Activated T-cell treated with anti-CD3 and anti-CD28 coated beads, Interleukin-2, amount 50 U/mL, for 72 hours (primary cell): Measurements from ENCODE around the gene RFLNA. TPM values are rescaled to one million over a fixed set of nuclear protein-coding genes. Genes with fewer than 3 reads are reported as not detected.

Source experiments
- ATAC-seq, 2 donors: fragments of 150-1000 bp; cut with Tn5 transposase; replicated peaks in 1 of 2; 2 replicates each; pipeline ENCODE4 v1.10.0; 2021; ENCODE audit warnings: moderate library complexity in 2 of 2, mild to moderate bottlenecking in 1 of 2
- DNase-seq, 2 donors: peaks; one replicate each; pipeline ENCODE4 v3.0.0; 2021 to 2022; ENCODE audit warnings: mixed read lengths in 1 of 2
- H3K27ac Mint-ChIP-seq: one replicate; pipeline ENCODE4 v1.8.0; 2022; ENCODE audit warnings: mild to moderate bottlenecking, moderate library complexity, mixed read lengths
- H3K27me3 Mint-ChIP-seq: one replicate; pipeline ENCODE4 v1.8.0; 2022; ENCODE audit warnings: low read depth, mixed read lengths
- H3K36me3 Mint-ChIP-seq, 2 donors: one replicate each; pipeline ENCODE4 v1.8.0; 2022; ENCODE audit warnings: mixed read lengths in 2 of 2, mild to moderate bottlenecking in 1 of 2; ENCODE audit not compliant: insufficient read depth in 2 of 2
- H3K4me1 Mint-ChIP-seq: one replicate; pipeline ENCODE4 v1.8.0; 2022; ENCODE audit warnings: low read depth, mixed read lengths
- H3K4me3 Mint-ChIP-seq, 2 donors: one replicate each; pipeline ENCODE4 v1.8.0; 2022; ENCODE audit warnings: mild to moderate bottlenecking in 2 of 2, mixed read lengths in 2 of 2, moderate library complexity in 2 of 2
- H3K9me3 Mint-ChIP-seq, 2 donors: one replicate each; pipeline ENCODE4 v1.8.0; 2022; ENCODE audit warnings: mixed read lengths in 2 of 2
- total RNA-seq, 2 donors: library from RNA; stranded (reverse); gene quantifications; one replicate each; pipeline ENCODE4 v1.2.3, GENCODE V29; 2022

Gene RFLNA
- total RNA-seq, 2 donors from 2014 or later: not detected

DNA sequence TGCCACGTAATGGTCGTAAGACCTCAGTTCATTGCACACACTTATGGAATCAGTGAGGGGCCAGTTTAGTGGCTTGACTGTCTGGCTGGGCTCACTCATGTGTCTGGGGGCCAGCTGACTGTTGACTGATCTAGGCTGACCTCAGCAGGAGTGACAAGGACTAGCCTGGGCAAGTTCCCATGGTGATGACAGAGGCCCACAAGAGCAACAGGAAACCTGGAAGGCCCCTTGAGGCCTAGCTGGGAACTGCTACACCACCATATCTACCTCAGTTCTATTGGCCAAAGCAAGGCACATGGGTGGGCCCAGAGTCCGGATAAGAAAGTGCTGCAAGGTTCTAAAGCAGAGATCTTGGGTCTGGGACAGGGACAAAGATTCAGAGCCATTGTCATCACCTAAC, 21.3 kb upstream of the RFLNA start:
- peak; percentile 93 to 96 for ATAC-seq
- Mint-ChIP-seq H3K36me3 (no peaks in the 10 kb centered on the region), H3K9me3 (no peaks in the 10 kb centered on the region), H3K27ac (no peak overlapping the region), H3K4me3 (no peak overlapping the region), H3K27me3 (peaks cover 18% of the 10 kb centered on the region), H3K4me1 (peaks cover 6% of the 10 kb centered on the region)
- peak; percentile 53 to 61 for DNase-seq

GRCh38 chr12:124276337-124276736, 18.6 kb upstream of the RFLNA start:
- Mint-ChIP-seq H3K36me3 (no peaks in the 10 kb centered on the region), H3K4me3 (no peak overlapping the region), H3K9me3 (no peaks in the 10 kb centered on the region), H3K27ac (no peak overlapping the region), H3K4me1 (peaks cover 6% of the 10 kb centered on the region), H3K27me3 (peaks cover 31% of the 10 kb centered on the region)
- no peak for DNase-seq
- no peak for ATAC-seq

- DNase-seq: no peak
- no peak for ATAC-seq
- no peak overlapping the region for H3K27ac Mint-ChIP-seq
- H3K4me3 Mint-ChIP-seq: no peak overlapping the region
- no peaks in the 10 kb centered on the region for H3K9me3 Mint-ChIP-seq
- no peaks in the 10 kb centered on the region for H3K36me3 Mint-ChIP-seq
- peaks cover 5% of the 10 kb centered on the region for H3K4me1 Mint-ChIP-seq
- peaks cover 39% of the 10 kb centered on the region for H3K27me3 Mint-ChIP-seq
These were observed 17.3 kb upstream of the RFLNA start for GRCh38 chr12:124277394-124278241.

GRCh38 chr12:124278389-124279101, 16.3 kb upstream of the RFLNA start:
- no peak for DNase-seq
- no peak overlapping the region for H3K4me3 Mint-ChIP-seq

DNA sequence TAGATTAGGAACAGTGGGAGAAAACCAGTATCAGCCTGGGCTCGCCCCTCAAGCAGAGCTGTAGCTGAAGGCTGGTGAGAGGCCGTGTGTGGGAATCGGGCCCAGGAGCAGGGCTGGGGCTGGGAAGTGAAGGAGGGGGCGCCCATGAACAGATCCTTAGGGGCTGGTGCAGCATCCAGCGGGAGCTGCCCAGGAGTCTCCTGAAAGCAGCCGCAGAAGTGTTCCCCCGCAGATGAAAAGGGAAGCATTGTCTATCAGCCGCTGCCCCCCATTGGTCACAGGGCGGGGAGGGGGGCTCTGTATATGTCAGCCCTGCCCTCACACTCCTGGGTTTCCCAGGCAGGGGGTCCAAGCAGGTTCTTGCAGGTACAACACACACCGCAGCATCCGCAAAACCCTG, 15.6 kb upstream of the RFLNA start:
- no peaks in the 10 kb centered on the region for H3K4me1 Mint-ChIP-seq
- peaks cover 43% of the 10 kb centered on the region for H3K27me3 Mint-ChIP-seq
- no peaks in the 10 kb centered on the region for H3K36me3 Mint-ChIP-seq
- DNase-seq (no peak), ATAC-seq (no peak)
- no peak overlapping the region for H3K27ac Mint-ChIP-seq
- peaks cover 0 to 3% of the 10 kb centered on the region in 2 donors for H3K9me3 Mint-ChIP-seq
- H3K4me3 Mint-ChIP-seq: no peak overlapping the region

More at GRCh38 chr12:124278389-124279101, 16.3 kb upstream of the RFLNA start:
- no peaks in the 10 kb centered on the region for H3K4me1 Mint-ChIP-seq
- H3K27me3 Mint-ChIP-seq: peaks cover 39% of the 10 kb centered on the region
- no peaks in the 10 kb centered on the region for H3K9me3 Mint-ChIP-seq
- no peak for ATAC-seq
- H3K27ac Mint-ChIP-seq: no peak overlapping the region
- H3K36me3 Mint-ChIP-seq: no peaks in the 10 kb centered on the region

- Mint-ChIP-seq H3K4me1 (no peaks in the 10 kb centered on the region), H3K4me3 (no peak overlapping the region), H3K9me3 (peaks cover 0 to 7% of the 10 kb centered on the region in 2 donors), H3K27ac (no peak overlapping the region), H3K27me3 (peaks cover 47% of the 10 kb centered on the region), H3K36me3 (no peaks in the 10 kb centered on the region)
- ATAC-seq (no peak), DNase-seq (no peak)
These were observed 15.0 kb upstream of the RFLNA start for GRCh38 chr12:124279846-124280360.

DNA sequence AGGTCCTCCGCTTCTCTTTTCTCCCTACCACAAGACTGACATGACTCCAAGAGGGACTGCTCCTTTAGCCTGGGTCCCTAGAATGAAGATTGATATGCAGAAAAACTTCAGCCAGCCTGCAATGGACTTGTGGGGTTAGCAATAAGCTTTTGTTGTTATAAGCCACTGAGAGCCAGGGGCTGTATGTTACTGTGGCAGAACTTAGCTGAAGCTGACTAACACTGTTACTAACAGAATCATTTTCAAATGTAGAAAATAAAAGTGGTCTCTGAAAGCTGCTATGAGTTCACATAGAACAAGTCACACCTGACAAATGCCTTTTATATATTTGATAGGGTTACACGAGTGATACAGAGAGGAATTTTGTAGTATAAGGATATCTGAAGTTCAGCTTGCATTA, 13.6 kb upstream of the RFLNA start:
- Mint-ChIP-seq H3K9me3 (peaks cover 5 to 11% of the 10 kb centered on the region in 2 donors), H3K36me3 (peaks cover 3 to 4% of the 10 kb centered on the region in 2 donors), H3K4me1 (no peaks in the 10 kb centered on the region), H3K4me3 (no peak overlapping the region), H3K27ac (no peak overlapping the region), H3K27me3 (peaks cover 52% of the 10 kb centered on the region)
- no peak for ATAC-seq
- DNase-seq: no peak

DNA sequence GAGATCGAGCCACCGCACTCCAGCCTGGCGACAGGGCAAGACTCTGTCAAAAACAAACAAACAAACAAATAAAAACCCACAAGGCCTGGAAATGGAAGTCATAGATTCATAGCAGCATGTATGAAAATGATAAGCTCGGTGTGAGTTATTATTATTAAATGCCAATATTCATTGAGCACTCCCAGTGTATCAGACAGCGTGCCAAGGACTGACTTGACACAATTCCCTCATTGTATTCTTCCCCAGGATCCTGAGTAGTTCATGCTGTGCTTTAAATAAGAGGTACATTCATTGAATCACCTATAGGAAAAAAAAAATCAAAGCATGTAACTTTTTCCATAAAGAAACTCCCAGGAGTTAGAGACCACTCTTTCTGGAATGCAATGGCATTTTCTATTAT, 12.6 kb upstream of the RFLNA start:
- Mint-ChIP-seq H3K4me3 (no peak overlapping the region), H3K4me1 (no peaks in the 10 kb centered on the region), H3K36me3 (peaks cover 3 to 4% of the 10 kb centered on the region in 2 donors), H3K27ac (no peak overlapping the region), H3K9me3 (peaks cover 5 to 11% of the 10 kb centered on the region in 2 donors), H3K27me3 (peaks cover 50% of the 10 kb centered on the region)
- ATAC-seq (no peak), DNase-seq (no peak)

DNA sequence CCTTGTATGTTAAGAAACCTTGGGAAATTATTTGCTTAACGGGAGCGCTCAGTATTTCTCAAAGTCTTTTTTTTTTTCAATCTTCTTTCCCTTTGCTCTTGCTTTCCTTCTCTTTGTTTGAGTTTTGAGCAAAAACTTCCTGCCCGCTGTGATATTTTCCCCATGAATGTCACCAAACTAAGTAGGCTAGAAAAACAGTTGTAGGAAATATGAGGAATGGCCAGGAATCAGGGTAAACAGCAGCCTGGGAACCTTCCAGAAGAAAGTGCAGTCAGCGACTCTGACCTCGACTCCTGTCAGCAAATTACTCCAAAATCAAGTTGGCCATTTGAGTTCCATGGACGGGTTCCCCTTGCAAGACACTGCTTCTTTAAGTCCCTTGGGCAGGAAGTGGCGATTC, 11.6 kb upstream of the RFLNA start:
- Mint-ChIP-seq H3K4me3 (no peak overlapping the region), H3K27me3 (peaks cover 50% of the 10 kb centered on the region), H3K27ac (no peak overlapping the region), H3K9me3 (peaks cover 5 to 11% of the 10 kb centered on the region in 2 donors), H3K36me3 (peaks cover 3 to 4% of the 10 kb centered on the region in 2 donors), H3K4me1 (no peaks in the 10 kb centered on the region)
- no peak for DNase-seq
- ATAC-seq: no peak

DNA sequence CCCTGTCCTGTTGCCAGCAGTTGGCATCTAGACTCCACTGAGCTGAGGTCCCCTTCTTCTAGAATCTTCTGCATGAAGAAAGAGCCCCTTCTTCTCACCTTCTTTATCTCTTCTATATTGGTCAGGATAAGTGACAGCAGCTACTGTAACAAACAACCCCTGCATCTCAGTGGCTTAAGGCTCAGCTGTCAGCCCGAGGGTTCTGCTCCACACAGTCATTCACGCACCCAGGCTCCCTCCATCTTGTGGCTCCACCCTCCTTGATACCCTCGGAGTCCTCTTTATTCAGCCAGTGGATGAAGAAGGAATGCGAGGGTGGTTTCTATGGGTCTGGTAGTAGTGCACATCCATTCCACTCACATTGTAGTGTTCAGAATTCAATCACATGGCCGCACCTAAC, 10.5 kb upstream of the RFLNA start:
- Mint-ChIP-seq H3K27me3 (peaks cover 40% of the 10 kb centered on the region), H3K9me3 (peaks cover 5 to 11% of the 10 kb centered on the region in 2 donors), H3K4me3 (no peak overlapping the region), H3K4me1 (no peaks in the 10 kb centered on the region), H3K36me3 (peaks cover 3 to 4% of the 10 kb centered on the region in 2 donors), H3K27ac (no peak overlapping the region)
- no peak for DNase-seq
- no peak for ATAC-seq

GRCh38 chr12:124286414-124286813, 8.5 kb upstream of the RFLNA start:
- DNase-seq: no peak
- Mint-ChIP-seq H3K9me3 (peaks cover 5 to 11% of the 10 kb centered on the region in 2 donors), H3K27ac (no peak overlapping the region), H3K4me3 (no peak overlapping the region), H3K27me3 (peaks cover 33% of the 10 kb centered on the region), H3K4me1 (no peaks in the 10 kb centered on the region), H3K36me3 (peaks cover 3 to 4% of the 10 kb centered on the region in 2 donors)
- no peak for ATAC-seq

DNA sequence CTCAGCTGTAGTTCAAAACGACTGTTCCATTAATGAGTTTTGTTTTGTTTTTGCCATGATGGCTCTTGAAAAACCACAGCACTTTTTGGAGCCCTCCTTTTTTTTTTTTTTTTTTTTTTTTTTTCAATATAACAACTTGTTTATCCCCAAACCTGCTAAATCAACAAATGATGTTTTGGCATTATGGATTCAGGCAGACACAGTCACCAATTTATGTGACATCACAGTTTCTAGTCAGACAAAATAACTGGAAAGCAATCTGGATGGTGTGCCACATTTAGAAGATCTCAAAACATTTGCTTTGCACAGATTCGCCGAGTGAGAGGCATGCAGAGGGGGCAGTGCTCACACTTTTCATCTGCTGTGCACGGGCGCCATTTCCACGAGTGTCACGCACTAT, 7.9 kb upstream of the RFLNA start:
- Mint-ChIP-seq H3K27ac (no peak overlapping the region), H3K4me3 (no peak overlapping the region)

More for the DNA sequence above, 7.9 kb upstream of the RFLNA start:
- DNase-seq: no peak
- Mint-ChIP-seq H3K27me3 (peaks cover 28% of the 10 kb centered on the region), H3K4me1 (no peaks in the 10 kb centered on the region), H3K9me3 (peaks cover 5 to 11% of the 10 kb centered on the region in 2 donors), H3K36me3 (peaks cover 3 to 4% of the 10 kb centered on the region in 2 donors)
- no peak for ATAC-seq
